ENCODE data around the gene RUFY1. TPM values are rescaled to one million over a fixed set of nuclear protein-coding genes. Genes with fewer than 3 reads are reported as not detected.
A peak's percentile ranks its signal among the peaks of the same experiment; 100 is the strongest.

The RUFY1 gene
- total and polyA plus RNA-seq, 9 of the 15 experiments (the other 6 are each of a cell fraction or from before 2014, with no cell fraction given): 5.0 to 41.7 (median 29.6) TPM

- TF ChIP-seq ZHX1 (conservative IDR thresholded peaks at IDR 0.05; ENCODE audit: low read length) (no peak; the same call in 1 of the 2 replicates), SMARCA4 (IDR thresholded peaks at IDR 0.05) (no peak), RBM25 (IDR thresholded peaks at IDR 0.05; ENCODE audit: low read depth, low read length, severe bottlenecking) (no peak), ZBED1 (IDR thresholded peaks at IDR 0.05) (no peak; the same call in 1 of the 2 replicates), CHAMP1 (IDR thresholded peaks at IDR 0.05) (no peak), PURB (CRISPR knock-in tag; IDR thresholded peaks at IDR 0.05; ENCODE audit: low read depth) (no peak), SMARCE1 (IDR thresholded peaks at IDR 0.05) (no peak), ZBTB26 (CRISPR knock-in tag; IDR thresholded peaks at IDR 0.05) (no peak), ZNF311 (CRISPR knock-in tag; IDR thresholded peaks at IDR 0.05) (no peak), HES1 (IDR thresholded peaks at IDR 0.05; ENCODE audit: low read depth) (peak; percentile 24; the same call in 1 of the 2 replicates), DLX4 (CRISPR knock-in tag; IDR thresholded peaks at IDR 0.05) (no peak), ZBTB12 (CRISPR knock-in tag; IDR thresholded peaks at IDR 0.05) (peak; percentile 55), NCOA4 (IDR thresholded peaks at IDR 0.05; ENCODE audit: partially characterized antibody) (no peak), MAFF (IDR thresholded peaks at IDR 0.05; ENCODE audit: low read length) (no peak), POLR2G (IDR thresholded peaks at IDR 0.05; ENCODE audit: low read depth, low read length) (peak; percentile 99), BRD4 (IDR thresholded peaks at IDR 0.05) (peak; percentile 54; the same call in 1 of the 2 replicates), NCOA2 (IDR thresholded peaks at IDR 0.05; ENCODE audit: partially characterized antibody in 2 of 2) (no peak), KDM4B (IDR thresholded peaks at IDR 0.05; ENCODE audit: borderline replicate concordance in 2 of 2, low read depth in 1 of 2) (no peak; a peak in 1 of 4 replicates), HNRNPUL1 (IDR thresholded peaks at IDR 0.05; ENCODE audit: low read length) (no peak)
Observed at GRCh38 chr5:179623003-179623905, 72.9 kb downstream of the RUFY1 start, which contains the start of gene HNRNPH1 (continued).
